ENCODE measurements around the gene PHF23. TPM values are rescaled to one million over a fixed set of nuclear protein-coding genes. Genes with fewer than 3 reads are reported as not detected.
A peak's percentile ranks its signal among the peaks of the same experiment; 100 is the strongest.

PHF23 gene
- total and polyA plus RNA-seq, 9 of the 15 experiments (the other 6 are each of a cell fraction or from before 2014, with no cell fraction given) = 7.4 to 87.5 (median 33.7) TPM

DNA sequence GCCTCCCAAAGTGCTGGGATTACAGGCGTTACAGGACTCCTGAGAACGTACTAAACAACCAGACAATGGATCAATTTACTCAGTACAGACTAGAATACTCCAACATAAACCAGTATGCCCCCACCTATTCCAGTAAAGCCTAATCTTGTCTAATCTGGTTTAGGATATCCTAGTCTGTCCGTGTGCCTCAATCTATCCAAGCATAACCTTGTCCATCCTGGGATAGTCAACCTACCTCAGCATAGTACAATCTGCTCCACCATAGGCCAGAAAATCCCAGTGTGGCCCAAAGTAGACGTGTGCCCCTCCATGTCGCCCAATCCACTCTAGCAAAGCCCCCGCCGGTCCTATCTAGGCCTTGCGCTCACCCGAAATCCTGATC, 5.6 kb downstream of the PHF23 start (continued):
- TF ChIP-seq NR1H2 (CRISPR knock-in tag; IDR thresholded peaks at IDR 0.05) = 0 out of 2 replicates have a peak, but pooled peaks have one; percentile 30
- no peak for TF ChIP-seq DEAF1 (CRISPR knock-in tag; IDR thresholded peaks at IDR 0.05)
- TF ChIP-seq E2F3 (CRISPR knock-in tag; IDR thresholded peaks at IDR 0.05) = no peak
- TF ChIP-seq, protein P1, sequence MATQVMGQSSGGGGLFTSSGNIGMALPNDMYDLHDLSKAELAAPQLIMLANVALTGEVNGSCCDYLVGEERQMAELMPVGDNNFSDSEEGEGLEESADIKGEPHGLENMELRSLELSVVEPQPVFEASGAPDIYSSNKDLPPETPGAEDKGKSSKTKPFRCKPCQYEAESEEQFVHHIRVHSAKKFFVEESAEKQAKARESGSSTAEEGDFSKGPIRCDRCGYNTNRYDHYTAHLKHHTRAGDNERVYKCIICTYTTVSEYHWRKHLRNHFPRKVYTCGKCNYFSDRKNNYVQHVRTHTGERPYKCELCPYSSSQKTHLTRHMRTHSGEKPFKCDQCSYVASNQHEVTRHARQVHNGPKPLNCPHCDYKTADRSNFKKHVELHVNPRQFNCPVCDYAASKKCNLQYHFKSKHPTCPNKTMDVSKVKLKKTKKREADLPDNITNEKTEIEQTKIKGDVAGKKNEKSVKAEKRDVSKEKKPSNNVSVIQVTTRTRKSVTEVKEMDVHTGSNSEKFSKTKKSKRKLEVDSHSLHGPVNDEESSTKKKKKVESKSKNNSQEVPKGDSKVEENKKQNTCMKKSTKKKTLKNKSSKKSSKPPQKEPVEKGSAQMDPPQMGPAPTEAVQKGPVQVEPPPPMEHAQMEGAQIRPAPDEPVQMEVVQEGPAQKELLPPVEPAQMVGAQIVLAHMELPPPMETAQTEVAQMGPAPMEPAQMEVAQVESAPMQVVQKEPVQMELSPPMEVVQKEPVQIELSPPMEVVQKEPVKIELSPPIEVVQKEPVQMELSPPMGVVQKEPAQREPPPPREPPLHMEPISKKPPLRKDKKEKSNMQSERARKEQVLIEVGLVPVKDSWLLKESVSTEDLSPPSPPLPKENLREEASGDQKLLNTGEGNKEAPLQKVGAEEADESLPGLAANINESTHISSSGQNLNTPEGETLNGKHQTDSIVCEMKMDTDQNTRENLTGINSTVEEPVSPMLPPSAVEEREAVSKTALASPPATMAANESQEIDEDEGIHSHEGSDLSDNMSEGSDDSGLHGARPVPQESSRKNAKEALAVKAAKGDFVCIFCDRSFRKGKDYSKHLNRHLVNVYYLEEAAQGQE (IDR thresholded peaks at IDR 0.05; ENCODE audit: borderline replicate concordance) = peak; percentile 21; the same call in 1 of the 2 replicates
- TF ChIP-seq, protein P1 (CRISPR knock-in tag; IDR thresholded peaks at IDR 0.05; ENCODE audit: low read depth) = no peak
- TF ChIP-seq, protein P2, sequence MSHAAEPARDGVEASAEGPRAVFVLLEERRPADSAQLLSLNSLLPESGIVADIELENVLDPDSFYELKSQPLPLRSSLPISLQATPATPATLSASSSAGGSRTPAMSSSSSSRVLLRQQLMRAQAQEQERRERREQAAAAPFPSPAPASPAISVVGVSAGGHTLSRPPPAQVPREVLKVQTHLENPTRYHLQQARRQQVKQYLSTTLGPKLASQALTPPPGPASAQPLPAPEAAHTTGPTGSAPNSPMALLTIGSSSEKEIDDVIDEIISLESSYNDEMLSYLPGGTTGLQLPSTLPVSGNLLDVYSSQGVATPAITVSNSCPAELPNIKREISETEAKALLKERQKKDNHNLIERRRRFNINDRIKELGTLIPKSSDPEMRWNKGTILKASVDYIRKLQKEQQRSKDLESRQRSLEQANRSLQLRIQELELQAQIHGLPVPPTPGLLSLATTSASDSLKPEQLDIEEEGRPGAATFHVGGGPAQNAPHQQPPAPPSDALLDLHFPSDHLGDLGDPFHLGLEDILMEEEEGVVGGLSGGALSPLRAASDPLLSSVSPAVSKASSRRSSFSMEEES (CRISPR knock-in tag; IDR thresholded peaks at IDR 0.05) = no peak

All from K562 (cell line).